Large intestine (tissue), 3 donors: Measurements from ENCODE around the gene TMPRSS4. TPM values are rescaled to one million over a fixed set of nuclear protein-coding genes. Genes with fewer than 3 reads are reported as not detected.

Source experiments
- DNase-seq, 2 donors: peaks; one replicate each; pipeline versions ENCODE4 v3.0.0 to v3.0.0-alpha.2; 2013
- H3K27ac ChIP-seq: one replicate; pipeline ENCODE4 v1.5.1; 2013; ENCODE audit warnings: low read length
- H3K27me3 ChIP-seq: 2 replicates; pipeline ENCODE4 v1.6.1; 2013; ENCODE audit warnings: low read length; ENCODE audit not compliant: control insufficient read depth, insufficient read depth
- H3K36me3 ChIP-seq: 2 replicates; pipeline ENCODE4 v1.6.1; 2013; ENCODE audit warnings: low read length; ENCODE audit not compliant: control insufficient read depth, insufficient read depth
- H3K4me1 ChIP-seq: one replicate; pipeline ENCODE4 v1.6.1; 2013; ENCODE audit warnings: low read length; ENCODE audit not compliant: control insufficient read depth, insufficient read depth
- H3K4me3 ChIP-seq: one replicate; pipeline ENCODE4 v1.5.1; 2013; ENCODE audit warnings: low read length
- H3K9me3 ChIP-seq: one replicate; pipeline ENCODE4 v1.6.1; 2013; ENCODE audit warnings: mild to moderate bottlenecking, low read depth, low read length, moderate library complexity; ENCODE audit not compliant: control insufficient read depth
- WGBS: methylation state at CpG from one replicate; pipeline ENCODE4 v1.1.5; 2013; ENCODE audit warnings: low lambda C conversion rate; ENCODE audit not compliant: insufficient coverage; 5-methylcytosine and 5-hydroxymethylcytosine counted together
- polyA plus RNA-seq: library from polyadenylated mRNA; unstranded; fragments of 120-200 nt; gene quantifications from one replicate; pipeline ENCODE4 v1.2.1, GENCODE V29; 2013

The TMPRSS4 gene
- polyA plus RNA-seq, 1 donor = 62.6 TPM

- Histone ChIP-seq H3K4me3 (peak overlapping the region; percentile 46), H3K4me1 (peaks cover 55% of the 10 kb centered on the region), H3K27me3 (no peaks in the 10 kb centered on the region), H3K36me3 (peaks cover 5% of the 10 kb centered on the region), H3K9me3 (peaks cover 8% of the 10 kb centered on the region), H3K27ac (peak overlapping the region; percentile 97)
- WGBS = no CpG with 5 or more reads among the region's 5 CpGs
- DNase-seq = peak in 1 of 2 donors; percentile 66
These were observed 2.1 kb downstream of the TMPRSS4 start for GRCh38 chr11:118078911-118079411.

- Histone ChIP-seq H3K9me3 (peaks cover 8% of the 10 kb centered on the region), H3K36me3 (peaks cover 5% of the 10 kb centered on the region), H3K27me3 (no peaks in the 10 kb centered on the region), H3K4me1 (peaks cover 58% of the 10 kb centered on the region), H3K27ac (peak overlapping the region; percentile 97), H3K4me3 (peak overlapping the region; percentile 46)
- no CpG with 5 or more reads among the region's 10 CpGs for WGBS
- no peak for DNase-seq
These were observed 2.6 kb downstream of the TMPRSS4 start for GRCh38 chr11:118079491-118079890.

GRCh38 chr11:118080296-118080695 lies 3.4 kb downstream of the TMPRSS4 start:
- H3K9me3 ChIP-seq = peaks cover 8% of the 10 kb centered on the region
- DNase-seq = no peak
- H3K27ac ChIP-seq = no peak overlapping the region
- no CpG with 5 or more reads among the region's 5 CpGs for WGBS
- H3K27me3 ChIP-seq = no peaks in the 10 kb centered on the region
- H3K36me3 ChIP-seq = peaks cover 5% of the 10 kb centered on the region
- H3K4me1 ChIP-seq = peaks cover 64% of the 10 kb centered on the region
- no peak overlapping the region for H3K4me3 ChIP-seq

DNA sequence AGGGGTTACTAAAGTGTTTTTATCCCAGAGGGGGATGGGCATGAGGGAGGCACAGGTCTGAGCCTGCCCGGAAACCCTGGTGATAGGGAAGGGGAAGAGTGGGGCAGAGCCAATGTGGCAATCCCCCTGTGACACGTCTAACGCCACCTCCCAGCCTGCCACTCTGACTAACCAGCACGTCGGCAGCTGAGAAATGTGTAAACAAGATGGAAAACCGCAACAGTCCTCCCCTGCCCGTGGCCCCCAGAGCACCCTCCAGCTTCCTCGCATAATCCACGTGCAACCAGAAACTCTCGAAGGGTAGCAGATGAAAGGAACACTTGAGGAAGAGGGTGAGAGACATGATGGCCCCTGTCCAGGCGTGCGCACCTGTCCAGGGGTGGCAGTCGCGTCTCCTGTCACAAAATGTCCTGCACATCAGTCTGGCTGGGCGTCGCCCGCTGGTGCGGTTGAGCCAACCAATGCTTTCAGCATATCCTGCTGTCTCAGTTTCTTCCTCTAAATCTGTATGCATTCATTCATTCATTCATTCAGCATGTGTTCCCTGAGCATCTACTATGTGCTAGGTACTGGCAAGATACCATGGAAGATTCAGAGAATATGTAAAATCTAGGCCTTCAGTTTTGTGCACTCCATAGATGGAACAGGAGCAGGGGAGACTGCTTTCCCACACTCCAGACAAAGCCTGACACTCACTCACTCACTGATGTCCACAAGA lies 4.5 kb downstream of the TMPRSS4 start:
- no peak overlapping the region for H3K4me3 ChIP-seq
- no CpG with 5 or more reads among the region's 18 CpGs for WGBS
- no peak overlapping the region for H3K27ac ChIP-seq
- peaks cover 62% of the 10 kb centered on the region for H3K4me1 ChIP-seq
- no peaks in the 10 kb centered on the region for H3K27me3 ChIP-seq
- peaks cover 1% of the 10 kb centered on the region for H3K9me3 ChIP-seq
- H3K36me3 ChIP-seq = peaks cover 16% of the 10 kb centered on the region
- DNase-seq = no peak

DNA sequence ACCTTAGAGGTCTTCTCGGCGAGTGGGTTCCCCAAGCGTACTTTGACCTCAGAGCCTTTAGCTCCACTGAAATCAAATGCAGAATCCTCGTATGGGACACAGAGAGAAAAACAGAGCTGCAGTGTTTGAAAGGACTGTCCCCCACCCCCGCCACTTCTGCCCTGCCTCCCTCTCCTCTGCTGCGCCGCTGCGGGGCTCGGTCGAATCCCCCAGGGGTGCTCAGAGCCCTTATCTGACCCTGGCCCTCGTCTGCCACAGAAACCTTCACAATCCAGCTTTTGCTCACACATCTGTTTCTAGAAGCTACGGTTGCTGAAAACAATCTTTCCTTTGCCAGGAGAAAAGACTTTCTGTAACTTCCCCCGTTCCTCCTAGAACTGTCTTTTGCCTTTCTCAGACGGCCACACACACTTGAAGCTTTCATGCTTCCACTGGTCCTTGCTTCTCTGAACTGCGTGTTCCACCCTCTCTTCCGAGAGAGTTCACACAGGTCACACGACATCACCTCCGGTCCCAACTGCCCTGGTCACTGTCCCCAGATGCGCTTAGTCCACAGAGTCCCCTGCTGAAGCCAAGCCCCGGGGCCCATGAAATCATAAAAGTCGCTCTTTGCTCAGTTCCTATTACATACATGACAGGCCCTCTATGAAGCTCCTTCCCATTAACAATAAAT lies 6.1 kb downstream of the TMPRSS4 start:
- peak overlapping the region; percentile 79 for H3K27ac ChIP-seq
- H3K4me3 ChIP-seq = no peak overlapping the region
- peaks cover 23% of the 10 kb centered on the region for H3K36me3 ChIP-seq
- H3K27me3 ChIP-seq = no peaks in the 10 kb centered on the region
- no peaks in the 10 kb centered on the region for H3K9me3 ChIP-seq
- peak; percentile 55 to 80 for DNase-seq
- WGBS = no CpG with 5 or more reads among the region's 21 CpGs
- H3K4me1 ChIP-seq = peaks cover 53% of the 10 kb centered on the region

DNA sequence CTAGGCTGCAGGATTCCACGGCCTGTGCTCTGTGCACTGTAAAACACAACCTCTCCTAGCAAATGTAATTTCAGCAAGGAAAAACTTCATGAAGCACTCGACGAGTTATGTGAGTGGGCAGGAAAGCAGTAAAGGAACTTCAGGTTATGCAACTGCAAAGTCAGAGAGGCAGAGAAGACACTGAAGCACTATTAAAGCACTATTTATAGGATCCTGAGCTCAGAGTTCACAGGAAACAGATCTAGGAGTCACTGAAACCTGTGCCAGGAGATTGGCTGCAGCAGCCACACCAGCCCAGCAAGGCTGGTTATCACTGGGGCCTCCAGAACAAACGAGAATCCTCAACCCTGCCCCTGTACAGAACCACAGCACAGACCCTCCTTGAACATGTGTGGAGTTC lies 7.4 kb downstream of the TMPRSS4 start:
- WGBS = no CpG with 5 or more reads among the region's 4 CpGs
- no peak overlapping the region for H3K4me3 ChIP-seq
- H3K27ac ChIP-seq = peak overlapping the region; percentile 79
- peak; percentile 86 to 94 for DNase-seq
- H3K4me1 ChIP-seq = peaks cover 42% of the 10 kb centered on the region
- H3K36me3 ChIP-seq = peaks cover 26% of the 10 kb centered on the region
- no peaks in the 10 kb centered on the region for H3K27me3 ChIP-seq
- H3K9me3 ChIP-seq = no peaks in the 10 kb centered on the region

- H3K27ac ChIP-seq = peak overlapping the region; percentile 79
- peaks cover 38% of the 10 kb centered on the region for H3K4me1 ChIP-seq
- no peak overlapping the region for H3K4me3 ChIP-seq
- peaks cover 26% of the 10 kb centered on the region for H3K36me3 ChIP-seq
- no peaks in the 10 kb centered on the region for H3K27me3 ChIP-seq
- H3K9me3 ChIP-seq = no peaks in the 10 kb centered on the region
- DNase-seq = no peak
These were observed 7.8 kb downstream of the TMPRSS4 start for GRCh38 chr11:118084656-118085055.

DNA sequence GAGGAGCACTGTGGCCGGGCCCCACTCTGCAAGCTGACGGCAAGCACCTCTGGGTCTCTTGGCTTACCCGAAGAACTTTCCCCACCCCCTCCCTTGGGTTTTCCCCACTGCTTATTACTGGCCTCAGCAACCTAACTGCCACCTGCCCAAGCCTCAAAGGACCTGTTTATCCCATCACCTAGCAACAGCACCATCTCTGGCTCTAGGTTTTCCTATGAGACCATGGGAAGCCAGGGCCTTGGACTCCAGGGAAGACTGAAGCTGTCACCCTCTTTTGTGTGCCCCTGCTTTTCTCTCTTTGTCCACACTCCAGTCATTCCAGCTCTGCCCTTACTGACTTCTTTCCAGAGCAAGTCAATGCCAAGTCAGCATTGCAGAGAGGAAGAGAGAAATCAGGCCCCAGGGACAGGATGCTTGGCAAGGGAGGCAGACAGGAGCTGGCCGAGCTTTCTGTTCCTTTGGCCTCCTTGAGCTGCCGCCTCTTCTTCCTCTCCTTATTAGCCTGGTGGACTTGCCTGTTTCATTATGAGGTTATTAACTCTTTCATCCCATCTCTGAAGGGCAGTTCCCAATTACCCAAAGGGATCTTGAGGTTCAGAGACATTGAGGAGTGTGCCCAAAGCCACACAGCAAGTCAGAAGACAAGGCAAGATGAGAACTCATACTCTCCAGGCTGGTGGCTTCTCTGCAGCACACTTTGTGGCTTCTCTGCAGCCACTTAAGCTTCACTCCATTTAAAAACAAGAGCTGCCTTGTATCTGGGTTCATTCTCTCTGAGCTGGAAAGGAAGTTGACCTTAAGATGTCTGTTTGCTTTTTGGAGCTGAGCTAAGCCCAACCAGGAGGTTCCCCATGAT lies 10.3 kb downstream of the TMPRSS4 start, which contains the start of gene SMIM35:
Gene SMIM35, minus strand, starts transcription at position 51 of the 856 bp plus-strand sequence. CDS start 206 bp downstream, outside the sequence.
- Histone ChIP-seq H3K27me3 (no peaks in the 10 kb centered on the region), H3K36me3 (peaks cover 21% of the 10 kb centered on the region), H3K9me3 (no peaks in the 10 kb centered on the region), H3K27ac (no peak within 1 kb of the TSS), H3K4me3 (no peak within 1 kb of the TSS), H3K4me1 (peaks cover 45% of the 10 kb centered on the region)
- no CpG with 5 or more reads among the region's 5 CpGs for WGBS
- no peak for DNase-seq

DNA sequence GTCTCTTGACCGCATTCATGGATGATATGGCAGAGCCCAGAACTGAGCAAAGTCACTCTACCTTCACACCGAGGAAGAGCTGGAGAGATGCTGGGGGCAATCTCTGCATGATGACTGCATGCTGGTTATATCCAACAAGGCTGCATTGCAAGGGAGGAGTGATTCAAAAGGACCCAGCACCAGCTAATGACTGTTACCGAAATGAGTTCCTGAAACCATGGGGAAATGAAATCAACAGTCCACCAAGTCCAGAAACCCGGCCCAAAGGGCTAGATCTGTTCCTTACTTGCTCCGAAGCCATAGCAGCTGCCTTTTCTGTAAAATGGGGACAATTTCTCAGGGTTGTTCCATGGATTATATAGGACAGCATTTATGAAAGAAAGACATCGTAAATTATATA lies 11.1 kb downstream of the TMPRSS4 start:
- H3K27me3 ChIP-seq = no peaks in the 10 kb centered on the region
- H3K27ac ChIP-seq = no peak overlapping the region
- H3K4me3 ChIP-seq = no peak overlapping the region
- no peak for DNase-seq
- peaks cover 21% of the 10 kb centered on the region for H3K36me3 ChIP-seq
- 80% methylated on average over 1 of the region's 6 CpGs for WGBS
- no peaks in the 10 kb centered on the region for H3K9me3 ChIP-seq
- H3K4me1 ChIP-seq = peaks cover 47% of the 10 kb centered on the region

DNA sequence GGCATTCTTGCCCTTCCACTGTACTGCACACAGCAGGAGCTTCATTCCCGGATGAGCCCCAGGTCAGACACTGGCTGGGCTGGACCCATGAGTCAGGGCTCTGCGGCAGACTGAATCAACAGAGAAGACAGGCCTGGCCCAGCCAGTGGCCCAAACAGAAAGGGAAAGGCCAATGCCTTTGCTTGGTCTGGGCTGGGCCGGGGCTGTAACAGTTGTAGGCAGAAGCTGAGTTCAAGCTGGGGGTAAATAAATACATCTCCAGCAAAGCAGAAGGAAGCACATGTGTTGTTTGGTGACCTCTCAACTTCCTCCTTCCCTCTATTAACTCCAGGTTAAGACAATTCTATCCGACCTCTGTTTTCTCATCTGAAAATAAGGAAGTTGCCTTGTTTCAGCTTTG lies 11.7 kb downstream of the TMPRSS4 start:
- peaks cover 47% of the 10 kb centered on the region for H3K4me1 ChIP-seq
- no peaks in the 10 kb centered on the region for H3K9me3 ChIP-seq
- WGBS = 100% methylated on average over 1 of the region's 4 CpGs
- no peak overlapping the region for H3K27ac ChIP-seq
- DNase-seq = no peak
- no peaks in the 10 kb centered on the region for H3K27me3 ChIP-seq
- H3K36me3 ChIP-seq = peaks cover 21% of the 10 kb centered on the region
- no peak overlapping the region for H3K4me3 ChIP-seq
